ENCODE measurements around the gene ADH5. TPM values are rescaled to one million over a fixed set of nuclear protein-coding genes. Genes with fewer than 3 reads are reported as not detected.

ADH5 gene
- total RNA-seq, result 252 and 256 TPM in 2 replicates
- long read RNA-seq, transcript ADH5-208 (6 exons, 1,909 nt), result minor isoform, 7 of 1,178 reads
- long read RNA-seq, transcript ADH5-201 (9 exons, 2,615 nt), result major isoform, 1,058 of 1,178 reads
- long read RNA-seq, partial matches to known transcripts, result 81 of 1,178 reads
- long read RNA-seq, other reads (novel, unspliced or antisense), result 28 of 1,178 reads

- DNase-seq (ENCODE audit: low read depth, low spot score), result peak; percentile 78
- peaks cover 56% of the 10 kb centered on the region for H3K4me1 Mint-ChIP-seq
- H3K27ac Mint-ChIP-seq (ENCODE audit: unreplicated experiment), result peak within 1 kb of the TSS; percentile 99
- no peak for TF ChIP-seq CTCF (conservative IDR thresholded peaks at IDR 0.05)
- H3K36me3 Mint-ChIP-seq (ENCODE audit: low read depth), result peaks cover 5% of the 10 kb centered on the region
- H3K27me3 Mint-ChIP-seq (ENCODE audit: low read depth), result no peaks in the 10 kb centered on the region
- no peaks in the 10 kb centered on the region for H3K9me3 Mint-ChIP-seq
- H3K4me3 Mint-ChIP-seq, result peak within 1 kb of the TSS; percentile 92
Observed at GRCh38 chr4:99088481-99089365, at the start of gene ADH5. Gene ADH5 (minus strand): TSS chr4:99088788. CDS start chr4:99088700, 88 bp downstream.

GRCh38 chr4:99136329-99136728, 47.7 kb upstream of the ADH5 start:
- TF ChIP-seq CTCF (conservative IDR thresholded peaks at IDR 0.05), result no peak
- DNase-seq (ENCODE audit: low read depth, low spot score), result no peak
- Mint-ChIP-seq H3K27me3 (ENCODE audit: low read depth) (no peaks in the 10 kb centered on the region), H3K9me3 (no peaks in the 10 kb centered on the region), H3K4me1 (no peaks in the 10 kb centered on the region), H3K36me3 (ENCODE audit: low read depth) (peaks cover 2% of the 10 kb centered on the region), H3K27ac (ENCODE audit: unreplicated experiment) (no peak overlapping the region), H3K4me3 (no peak overlapping the region)

GRCh38 chr4:99135541-99136162, 47.1 kb upstream of the ADH5 start:
- H3K36me3 Mint-ChIP-seq (ENCODE audit: low read depth), result peaks cover 2% of the 10 kb centered on the region
- no peak overlapping the region for H3K4me3 Mint-ChIP-seq
- no peaks in the 10 kb centered on the region for H3K9me3 Mint-ChIP-seq
- no peak for TF ChIP-seq CTCF (conservative IDR thresholded peaks at IDR 0.05)
- no peaks in the 10 kb centered on the region for H3K4me1 Mint-ChIP-seq
- H3K27me3 Mint-ChIP-seq (ENCODE audit: low read depth), result no peaks in the 10 kb centered on the region
- H3K27ac Mint-ChIP-seq (ENCODE audit: unreplicated experiment), result no peak overlapping the region
- no peak for DNase-seq (ENCODE audit: low read depth, low spot score)

- Mint-ChIP-seq H3K36me3 (ENCODE audit: low read depth) (peaks cover 5% of the 10 kb centered on the region), H3K4me3 (no peak overlapping the region), H3K9me3 (peaks cover 3% of the 10 kb centered on the region), H3K27ac (ENCODE audit: unreplicated experiment) (no peak overlapping the region), H3K4me1 (no peaks in the 10 kb centered on the region), H3K27me3 (ENCODE audit: low read depth) (no peaks in the 10 kb centered on the region)
- no peak for TF ChIP-seq CTCF (conservative IDR thresholded peaks at IDR 0.05)
- no peak for DNase-seq (ENCODE audit: low read depth, low spot score)
Observed at GRCh38 chr4:99134586-99134985, 46.0 kb upstream of the ADH5 start.

GRCh38 chr4:99131378-99131777, 42.8 kb upstream of the ADH5 start:
- DNase-seq (ENCODE audit: low read depth, low spot score), result no peak
- H3K4me1 Mint-ChIP-seq, result no peaks in the 10 kb centered on the region
- H3K4me3 Mint-ChIP-seq, result no peak overlapping the region
- peaks cover 8% of the 10 kb centered on the region for H3K9me3 Mint-ChIP-seq
- no peak for TF ChIP-seq CTCF (conservative IDR thresholded peaks at IDR 0.05)
- H3K27me3 Mint-ChIP-seq (ENCODE audit: low read depth), result no peaks in the 10 kb centered on the region
- peaks cover 8% of the 10 kb centered on the region for H3K36me3 Mint-ChIP-seq (ENCODE audit: low read depth)
- H3K27ac Mint-ChIP-seq (ENCODE audit: unreplicated experiment), result no peak overlapping the region

Data from neural crest cell (in vitro differentiated cells).